ENCODE measurements around the gene TNFRSF6B. TPM values are rescaled to one million over a fixed set of nuclear protein-coding genes. Genes with fewer than 3 reads are reported as not detected.
"Not testable (repeated sequence)": the region's sequence is repeated elsewhere in the genome, so short reads cannot be mapped to it uniquely, and the experiment has no call there.

The TNFRSF6B gene
- total RNA-seq, 1 experiment from 2014 or later, result not detected

GRCh38 chr20:63730189-63730733 lies 33.8 kb downstream of the TNFRSF6B start:
- H3K27me3 ChIP-seq (ENCODE audit: control insufficient read depth, insufficient read depth, low read length); BruUV-seq (replicated peaks); H3K9me3 ChIP-seq (ENCODE audit: control insufficient read depth, insufficient read depth, low read depth, low read length); DNase-seq (ENCODE audit: low read depth, low spot score); H3K36me3 ChIP-seq (ENCODE audit: control insufficient read depth, insufficient read depth, low read length); CTCF ChIA-PET; H3K4me1 ChIP-seq (ENCODE audit: control insufficient read depth, insufficient read depth, low read length); in situ Hi-C loops (cut with HindIII; ENCODE audit: low pct_unique_long_range_greater_than_20kb, low sequenced_read_pairs); intact Hi-C loops (cut with micrococcal nuclease; ENCODE audit: unreplicated experiment); POLR2A ChIA-PET; H3K4me3 ChIP-seq (ENCODE audit: low read depth in 2 of 2, low read length in 2 of 2); H3K27ac ChIP-seq (ENCODE audit: low read length); ATAC-seq: not testable (repeated sequence)

GRCh38 chr20:63731410-63731809 lies 35.0 kb downstream of the TNFRSF6B start:
- intact Hi-C loops (cut with micrococcal nuclease; ENCODE audit: unreplicated experiment), result no loop called here
- H3K4me1 ChIP-seq (ENCODE audit: control insufficient read depth, insufficient read depth, low read length), result peaks cover 13% of the 10 kb centered on the region
- TF ChIP-seq POLR2AphosphoS5 (IDR thresholded peaks at IDR 0.05; ENCODE audit: low read depth, low read length) (no peak), TCF7L2 (IDR thresholded peaks at IDR 0.05; ENCODE audit: low read depth, low read length) (no peak), SIN3A (IDR thresholded peaks at IDR 0.05; ENCODE audit: borderline replicate concordance, insufficient read depth, low read depth, low read length) (no peak), CTCF (IDR thresholded peaks at IDR 0.05) (no peak), REST (IDR thresholded peaks at IDR 0.05; ENCODE audit: insufficient read depth in 1 of 2, low read depth in 2 of 2, low read length in 1 of 2) (no peak)
- no peak for ATAC-seq
- DNase-seq (ENCODE audit: low read depth, low spot score), result no peak
- H3K4me3 ChIP-seq (ENCODE audit: low read depth in 2 of 2, low read length in 2 of 2), result no peak overlapping the region
- ChIA-PET CTCF (no interaction called here), POLR2A (no interaction called here)
- H3K36me3 ChIP-seq (ENCODE audit: control insufficient read depth, insufficient read depth, low read length), result 0 out of 2 replicates have a peak, but pooled peaks cover 2% of the 10 kb centered on the region
- H3K27me3 ChIP-seq (ENCODE audit: control insufficient read depth, insufficient read depth, low read length), result no peaks in the 10 kb centered on the region
- H3K9me3 ChIP-seq (ENCODE audit: control insufficient read depth, insufficient read depth, low read depth, low read length), result no peaks in the 10 kb centered on the region
- BruUV-seq (replicated peaks), result no TSS peak
- in situ Hi-C loops (cut with HindIII; ENCODE audit: low pct_unique_long_range_greater_than_20kb, low sequenced_read_pairs), result no loop called here
- no peak overlapping the region for H3K27ac ChIP-seq (ENCODE audit: low read length)

- BruUV-seq (replicated peaks), result no TSS peak
- DNase-seq (ENCODE audit: low read depth, low spot score) (no peak), ATAC-seq (no peak)
- POLR2A ChIA-PET, result no interaction called here
- intact Hi-C loops (cut with micrococcal nuclease; ENCODE audit: unreplicated experiment) (no loop called here), in situ Hi-C loops (cut with HindIII; ENCODE audit: low pct_unique_long_range_greater_than_20kb, low sequenced_read_pairs) (no loop called here)
- H3K27ac ChIP-seq (ENCODE audit: low read length), result no peak overlapping the region
- 0 out of 2 replicates have a peak, but pooled peaks cover 2% of the 10 kb centered on the region for H3K36me3 ChIP-seq (ENCODE audit: control insufficient read depth, insufficient read depth, low read length)
- TF ChIP-seq CTCF (IDR thresholded peaks at IDR 0.05) (no peak), SIN3A (IDR thresholded peaks at IDR 0.05; ENCODE audit: borderline replicate concordance, insufficient read depth, low read depth, low read length) (no peak), REST (IDR thresholded peaks at IDR 0.05; ENCODE audit: insufficient read depth in 1 of 2, low read depth in 2 of 2, low read length in 1 of 2) (no peak), TCF7L2 (IDR thresholded peaks at IDR 0.05; ENCODE audit: low read depth, low read length) (no peak), POLR2AphosphoS5 (IDR thresholded peaks at IDR 0.05; ENCODE audit: low read depth, low read length) (no peak)
- H3K9me3 ChIP-seq (ENCODE audit: control insufficient read depth, insufficient read depth, low read depth, low read length), result no peaks in the 10 kb centered on the region
- CTCF ChIA-PET, result no interaction called here
- no peak overlapping the region for H3K4me3 ChIP-seq (ENCODE audit: low read depth in 2 of 2, low read length in 2 of 2)
- peaks cover 22% of the 10 kb centered on the region for H3K4me1 ChIP-seq (ENCODE audit: control insufficient read depth, insufficient read depth, low read length)
- H3K27me3 ChIP-seq (ENCODE audit: control insufficient read depth, insufficient read depth, low read length), result no peaks in the 10 kb centered on the region
Measured at GRCh38 chr20:63732118-63733095, 36.0 kb downstream of the TNFRSF6B start.

All from Panc1 (cell line).